GM20000 (cell line): ENCODE data around the gene CLTB.

Source experiments
- DNase-seq: peaks from one replicate; pipeline ENCODE4 v3.0.0; 2012; ENCODE audit warnings: low spot score
- TF ChIP-seq, protein P1 (sequence below): IDR thresholded peaks from 2 replicates; pipeline ENCODE4 v1.5.1; 2012; ENCODE audit warnings: mild to moderate bottlenecking, control low read depth; ENCODE audit errors: extremely low read depth, missing control alignments

CLTB gene

DNA sequence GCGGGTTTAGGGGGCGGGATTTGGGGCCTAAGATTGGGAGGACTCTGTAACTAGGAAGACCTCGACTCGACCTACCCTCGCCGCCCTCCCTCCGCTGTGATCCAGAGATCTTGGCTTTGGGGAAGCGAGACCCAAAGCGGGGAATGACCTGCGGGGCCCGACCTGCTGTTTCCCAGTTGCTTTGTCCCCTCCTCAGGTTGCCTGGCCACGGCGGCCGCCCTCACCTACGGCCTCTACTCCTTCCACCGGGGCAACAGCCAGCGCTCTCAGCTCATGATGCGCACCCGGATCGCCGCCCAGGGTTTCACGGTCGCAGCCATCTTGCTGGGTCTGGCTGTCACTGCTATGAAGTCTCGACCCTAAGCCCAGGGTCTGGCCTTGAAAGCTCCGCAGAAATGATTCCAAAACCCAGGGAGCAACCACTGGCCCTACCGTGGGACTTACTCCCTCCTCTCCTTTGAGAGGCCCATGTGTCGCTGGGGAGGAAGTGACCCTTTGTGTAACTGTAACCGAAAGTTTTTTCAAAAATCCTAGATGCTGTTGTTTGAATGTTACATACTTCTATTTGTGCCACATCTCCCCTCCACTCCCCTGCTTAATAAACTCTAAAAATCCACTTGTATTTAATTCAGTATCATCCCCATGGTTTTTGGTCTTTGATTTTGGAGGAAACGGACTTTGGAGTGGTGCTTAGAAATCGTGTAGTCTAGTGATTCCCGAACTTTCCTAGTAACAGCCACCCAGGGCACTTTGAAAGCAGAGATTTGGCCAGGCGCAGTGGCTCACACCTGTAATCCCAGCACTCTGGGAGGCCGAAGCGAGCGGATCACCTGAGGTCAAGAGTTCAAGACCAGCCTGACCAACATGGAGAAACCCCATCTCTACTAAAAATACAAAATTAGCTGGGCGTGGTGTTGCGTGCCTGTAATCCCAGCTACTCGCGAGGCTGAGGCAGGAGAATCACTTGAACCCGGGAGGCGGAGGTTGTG is 26.9 kb downstream of the CLTB start:
- TF ChIP-seq, protein P1, sequence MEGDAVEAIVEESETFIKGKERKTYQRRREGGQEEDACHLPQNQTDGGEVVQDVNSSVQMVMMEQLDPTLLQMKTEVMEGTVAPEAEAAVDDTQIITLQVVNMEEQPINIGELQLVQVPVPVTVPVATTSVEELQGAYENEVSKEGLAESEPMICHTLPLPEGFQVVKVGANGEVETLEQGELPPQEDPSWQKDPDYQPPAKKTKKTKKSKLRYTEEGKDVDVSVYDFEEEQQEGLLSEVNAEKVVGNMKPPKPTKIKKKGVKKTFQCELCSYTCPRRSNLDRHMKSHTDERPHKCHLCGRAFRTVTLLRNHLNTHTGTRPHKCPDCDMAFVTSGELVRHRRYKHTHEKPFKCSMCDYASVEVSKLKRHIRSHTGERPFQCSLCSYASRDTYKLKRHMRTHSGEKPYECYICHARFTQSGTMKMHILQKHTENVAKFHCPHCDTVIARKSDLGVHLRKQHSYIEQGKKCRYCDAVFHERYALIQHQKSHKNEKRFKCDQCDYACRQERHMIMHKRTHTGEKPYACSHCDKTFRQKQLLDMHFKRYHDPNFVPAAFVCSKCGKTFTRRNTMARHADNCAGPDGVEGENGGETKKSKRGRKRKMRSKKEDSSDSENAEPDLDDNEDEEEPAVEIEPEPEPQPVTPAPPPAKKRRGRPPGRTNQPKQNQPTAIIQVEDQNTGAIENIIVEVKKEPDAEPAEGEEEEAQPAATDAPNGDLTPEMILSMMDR: no peak
- peak; percentile 72 for DNase-seq

DNA sequence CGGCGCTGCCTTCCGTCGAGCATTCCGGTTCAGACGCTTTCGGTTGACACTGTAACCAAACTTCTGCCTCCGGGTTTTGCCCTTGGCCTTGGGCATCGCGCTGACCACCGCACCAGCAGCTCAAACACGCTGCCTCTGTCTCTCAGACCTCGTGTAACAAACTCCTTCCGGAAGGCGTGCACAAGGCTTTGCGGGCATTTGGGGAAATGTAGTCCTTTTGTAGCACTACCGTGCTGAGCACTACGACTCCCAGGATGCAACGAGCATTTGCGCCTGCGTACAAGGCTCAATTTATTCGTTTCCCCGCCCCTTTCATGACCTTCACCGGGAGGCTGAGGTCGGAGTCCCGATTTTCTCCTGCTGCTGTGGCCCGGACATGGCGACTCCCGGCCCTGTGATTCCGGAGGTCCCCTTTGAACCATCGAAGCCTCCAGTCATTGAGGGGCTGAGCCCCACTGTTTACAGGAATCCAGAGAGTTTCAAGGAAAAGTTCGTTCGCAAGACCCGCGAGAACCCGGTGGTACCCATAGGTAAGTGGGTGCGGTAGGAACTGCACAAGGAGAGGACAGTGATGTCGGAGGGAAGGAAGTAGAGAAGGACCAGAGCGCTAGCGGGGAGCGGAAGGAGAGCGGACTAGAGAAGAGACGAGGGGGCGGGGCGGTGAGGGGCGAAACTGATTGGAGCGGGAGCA is 27.8 kb downstream of the CLTB start, which contains the start of the genes HIGD2A and NOP16:
Gene HIGD2A, plus strand, starts transcription at position 308 of the 691 bp plus-strand sequence. Its CDS starts 69 bp downstream, at position 377.
Gene NOP16, minus strand, starts transcription at position 155 of the 691 bp plus-strand sequence. Its CDS starts 59 bp downstream, at position 96.
- TF ChIP-seq, protein P1: no peak

DNA sequence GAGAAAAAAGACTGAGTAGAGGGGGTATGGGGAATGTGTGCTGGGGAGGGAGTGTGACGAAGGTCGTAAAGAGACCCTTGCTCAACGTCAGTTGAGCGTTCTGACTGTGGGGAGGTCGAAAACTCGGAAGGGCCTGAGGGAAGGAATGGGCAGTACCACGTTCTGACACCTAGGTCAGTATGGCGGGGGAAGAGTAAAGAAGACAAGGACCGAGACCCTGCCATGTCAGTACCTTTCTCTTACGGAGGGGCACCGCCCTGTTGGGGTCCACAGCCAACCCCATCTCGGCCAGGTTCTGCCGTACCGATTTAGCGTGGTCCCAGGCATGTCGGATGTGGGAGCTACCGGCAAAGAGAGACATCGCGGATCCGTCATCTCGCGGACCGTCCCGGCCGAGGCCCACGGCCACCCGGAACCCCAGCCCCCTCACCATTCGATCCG is 28.3 kb downstream of the CLTB start:
- no peak for DNase-seq
- TF ChIP-seq, protein P1: no peak

More for the DNA sequence above, 27.8 kb downstream of the CLTB start, which contains the start of the genes HIGD2A and NOP16:
- peak; percentile 95 for DNase-seq

DNA sequence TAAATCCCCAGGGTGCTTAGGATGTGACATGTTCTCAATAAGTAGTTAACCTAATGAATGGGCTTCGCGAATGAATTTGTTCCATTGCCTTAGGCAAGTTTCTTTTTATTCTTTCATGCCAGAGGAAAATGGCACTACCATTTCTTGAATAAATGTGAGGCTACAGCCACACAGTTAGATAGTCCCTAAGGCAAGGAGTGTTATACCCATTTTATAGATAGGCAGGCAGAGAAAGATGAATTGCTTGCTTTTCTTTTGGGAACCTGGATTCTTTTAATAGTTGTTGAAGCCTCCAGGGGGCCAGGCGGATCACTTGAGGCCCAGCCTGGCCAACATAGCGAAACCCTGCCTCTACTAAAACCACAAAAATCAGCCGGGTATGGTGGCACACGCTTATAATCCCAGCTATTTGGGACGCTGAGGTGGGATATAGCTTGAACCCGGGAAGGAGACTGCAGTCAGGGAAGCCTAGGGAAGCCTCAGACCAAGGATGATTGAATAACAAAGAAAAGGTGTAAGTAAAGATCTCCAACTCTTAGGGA is 28.9 kb downstream of the CLTB start:
- TF ChIP-seq, protein P1: no peak
- no peak for DNase-seq

DNA sequence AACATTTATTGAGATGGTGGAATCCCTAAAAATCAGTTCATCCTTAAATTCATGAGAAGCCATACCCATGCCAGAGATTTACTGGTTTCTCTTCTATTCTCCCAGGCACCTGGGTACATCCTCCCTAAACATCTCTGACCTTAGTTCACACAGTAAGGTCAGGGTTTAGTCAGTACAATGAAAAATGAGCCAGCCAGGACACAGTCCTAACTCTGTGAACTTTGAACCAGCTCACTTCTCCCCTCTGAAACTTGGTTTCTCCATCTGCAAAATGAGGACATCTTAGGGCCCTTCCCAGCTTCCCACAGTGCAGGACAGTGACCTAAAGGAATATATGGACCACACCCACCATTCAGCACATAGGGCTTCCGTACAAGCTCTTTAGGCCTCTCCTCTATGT is 29.8 kb downstream of the CLTB start:
- TF ChIP-seq, protein P1: no peak

DNA sequence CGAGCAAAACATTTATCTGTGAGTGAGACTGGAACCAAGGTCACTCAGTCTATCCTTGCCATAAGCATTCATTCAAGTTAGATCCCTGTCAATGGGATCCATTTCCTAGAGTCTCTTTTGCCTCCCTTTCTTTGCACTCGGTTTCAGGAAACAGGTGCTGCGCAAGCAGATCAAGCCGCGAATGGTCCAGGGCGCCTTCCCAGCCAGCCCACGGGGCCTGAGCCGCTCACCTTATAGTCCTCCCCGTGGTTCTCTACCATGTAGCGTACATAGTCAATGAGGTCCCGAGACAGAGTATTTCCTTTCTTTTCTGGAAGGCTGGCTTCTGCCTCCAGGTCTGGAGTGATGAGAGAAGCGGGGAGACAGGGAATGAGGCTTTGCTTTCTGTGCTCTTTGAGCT is 31.3 kb downstream of the CLTB start:
- TF ChIP-seq, protein P1: no peak
- no peak for DNase-seq

More for the DNA sequence above, 29.8 kb downstream of the CLTB start:
- no peak for DNase-seq
